A549 (cell line): ENCODE data around the gene NME2. TPM values are rescaled to one million over a fixed set of nuclear protein-coding genes. Genes with fewer than 3 reads are reported as not detected.

ENCODE experiments used
- ATAC-seq, 2 experiments: fragments of 200-7000 bp in 1 of 2; fragments of >200 bp in 1 of 2; cut with Nextera tagmentation in 1 of 2; cut with Tn5 transposase in 1 of 2; 3 replicates each; pipeline versions ENCODE4 v1.8.0 to v1.9.1; 2018 to 2020; ENCODE audit warnings: mild to moderate bottlenecking in 1 of 2, moderate library complexity in 1 of 2
- CTCF ChIA-PET: fragments of 300-600 bp; sonication (Branson Sonifier 250); formaldehyde crosslinking; extraction: SDS; loops from one replicate; lab custom pipeline; 2021; ENCODE audit warnings: antibody characterized with exemption, inconsistent platforms; lab: Yijun Ruan, JAX
- POLR2A ChIA-PET: fragments of 350-600 bp; formaldehyde crosslinking; extraction: SDS; loops from one replicate; lab custom pipeline; 2021; ENCODE audit warnings: antibody characterized with exemption, inconsistent platforms; lab: Yijun Ruan, JAX
- DNase-seq, 2 experiments: peaks; one replicate each; pipeline versions ENCODE4 v3.0.0 to v3.0.0-alpha.2; 2011 to 2016; ENCODE audit warnings: low read depth in 1 of 2, low spot score in 1 of 2
- FAIRE-seq: peaks from 2 replicates; lab custom pipeline; 2011; peaks lifted over from hg19 to GRCh38; lab: Jason Lieb, UNC
- H3K27ac ChIP-seq, 2 experiments: fragments of >200 bp; sonication (Bioruptor Twin); formaldehyde crosslinking; 3 replicates each; pipeline ENCODE4 v1.5.1; 2016 to 2017
- H3K4me1 ChIP-seq: fragments of >200 bp; sonication (Bioruptor Twin); formaldehyde crosslinking; 3 replicates; pipeline ENCODE4 v1.6.1; 2016
- H3K4me2 ChIP-seq: fragments of >200 bp; sonication (Bioruptor Twin); formaldehyde crosslinking; 3 replicates; pipeline ENCODE4 v1.6.1; 2016
- H3K4me3 ChIP-seq: fragments of >200 bp; sonication (Bioruptor Twin); formaldehyde crosslinking; 3 replicates; pipeline ENCODE4 v1.5.1; 2016
- H3K9me3 ChIP-seq: fragments of >200 bp; sonication (Bioruptor Twin); formaldehyde crosslinking; 3 replicates; pipeline ENCODE4 v1.6.1; 2016
- CBX2 ChIP-seq: fragments of 200-600 bp; sonication (generic); IDR thresholded peaks from 2 replicates; pipeline ENCODE4 v1.6.1; 2016; ENCODE audit warnings: low read depth, mild to moderate bottlenecking, borderline replicate concordance
- EP300 ChIP-seq, 2 experiments: fragments of >200 bp; sonication (Bioruptor Twin); formaldehyde crosslinking; IDR thresholded peaks; 2 replicates in 1 of 2; 3 replicates in 1 of 2; pipeline ENCODE4 v1.6.1; 2016 to 2017
- ESRRA ChIP-seq: fragments of 150-350 bp; IDR thresholded peaks from 2 replicates; pipeline ENCODE4 v1.6.1; 2014; ENCODE audit warnings: mild to moderate bottlenecking, low read length, borderline replicate concordance
- FOSL2 ChIP-seq, 2 experiments: fragments of 450-650 bp in 1 of 2; fragments of >200 bp in 1 of 2; sonication (Bioruptor Twin) in 1 of 2; formaldehyde crosslinking; IDR thresholded peaks; 2 replicates each; pipeline versions ENCODE4 v1.5.0 to v1.6.1; 2016 to 2020; ENCODE audit warnings: mild to moderate bottlenecking in 1 of 2, moderate library complexity in 1 of 2
- FOXS1 ChIP-seq: fragments of 250-450 bp; sonication (Bioruptor Pico); IDR thresholded peaks from 2 replicates; pipeline ENCODE4 v1.5.0; 2020; ENCODE audit warnings: mild to moderate bottlenecking, moderate library complexity
- KDM1A ChIP-seq: fragments of 200-600 bp; sonication (generic); IDR thresholded peaks from 2 replicates; pipeline ENCODE4 v1.6.1; 2016; ENCODE audit warnings: low read depth, mild to moderate bottlenecking
- KDM5A ChIP-seq: fragments of 200-600 bp; sonication (generic); IDR thresholded peaks from 2 replicates; pipeline ENCODE4 v1.6.1; 2016; ENCODE audit warnings: antibody characterized with exemption, mild to moderate bottlenecking
- MAFK ChIP-seq: fragments of 450-650 bp; IDR thresholded peaks from 2 replicates; pipeline ENCODE4 v1.6.1; 2014; ENCODE audit not compliant: partially characterized antibody
- NR3C1 ChIP-seq: fragments of >200 bp; sonication (Bioruptor Twin); formaldehyde crosslinking; IDR thresholded peaks from 3 replicates; pipeline ENCODE4 v1.6.1; 2017
- RARB ChIP-seq: fragments of 250-450 bp; sonication (Bioruptor Pico); IDR thresholded peaks from 2 replicates; pipeline ENCODE4 v1.8.0; 2021; ENCODE audit warnings: mild to moderate bottlenecking, moderate library complexity
- REST ChIP-seq: fragments of 200-600 bp; sonication (generic); IDR thresholded peaks from 2 replicates; pipeline ENCODE4 v1.6.1; 2016; ENCODE audit warnings: antibody characterized with exemption, mild to moderate bottlenecking, moderate library complexity
- RFX5 ChIP-seq: fragments of 450-650 bp; IDR thresholded peaks from 2 replicates; pipeline ENCODE4 v1.7.1; 2014; ENCODE audit warnings: antibody characterized with exemption, mild to moderate bottlenecking, moderate library complexity
- WGBS: methylation state at CpG from one replicate; pipeline ENCODE4 v1.1.6; 2017; ENCODE audit errors: missing lambda C conversion rate; 5-methylcytosine and 5-hydroxymethylcytosine counted together
- polyA plus RNA-seq, 4 experiments: library from polyadenylated mRNA; depleted of rRNA in 3 of 4; stranded (reverse); fragments of >200 nt; fragmentation: RNase III in 1 of 4; extraction: RNeasy Plus Mini Kit Qiagen cat#74134 plus additional on column Dnase treatment in 1 of 4; gene quantifications; 2 replicates in 3 of 4; 3 replicates in 1 of 4; pipeline ENCODE4 v1.2.3, GENCODE V29; 2011 to 2017
- TF ChIP-seq, protein P1 (sequence below): IDR thresholded peaks from 2 replicates; pipeline ENCODE4 v1.6.1; 2012; ENCODE audit warnings: low read depth, borderline replicate concordance

Gene NME2
- polyA plus RNA-seq, 2 of the 4 experiments (the other 2 are of a cell fraction): 1,425 to 1,862 TPM

DNA sequence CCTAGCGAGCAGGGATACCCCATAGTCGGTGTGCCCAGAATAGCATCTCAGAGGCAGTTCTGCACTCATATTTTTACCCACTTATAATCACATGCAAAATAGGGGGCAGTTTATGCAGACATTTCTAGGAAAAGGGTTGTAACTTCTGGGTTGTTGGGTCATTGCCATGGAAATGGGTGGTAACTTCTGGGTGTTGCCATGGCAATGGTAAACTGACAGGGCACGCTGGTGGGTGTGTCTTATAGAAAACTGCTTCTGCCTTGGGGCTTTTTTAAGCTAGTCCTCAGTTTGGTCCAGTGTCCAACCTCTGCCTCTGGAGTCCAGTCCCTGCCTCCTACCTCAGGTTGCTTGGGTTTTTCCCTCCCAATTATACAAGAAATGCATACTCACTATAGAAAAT is 38.1 kb upstream of the NME2 start:
- peak overlapping the region in 1 of 2 experiments; percentile 39; a peak in 1 of 6 replicates for H3K27ac ChIP-seq
- no peak overlapping the region for H3K4me2 ChIP-seq
- H3K4me3 ChIP-seq: no peak overlapping the region
- ChIA-PET CTCF (interaction anchor here (0.9 to 12.1 kb wide), 3 partner anchors 19 to 127 kb away, joined by 3 to 119 read pairs (median 3); partner anchors contain the start of gene NME1), POLR2A (no interaction called here)
- ATAC-seq (peak; percentile 6 to 37; a peak in 3 of 6 replicates), FAIRE-seq (no peak), DNase-seq (peak in 1 of 2 experiments; percentile 63)
- TF ChIP-seq RFX5 (peak; percentile 88), EP300 (IDR thresholded peaks at IDR 0.05) (no peak)
- 72% methylated on average over 3 of the region's 3 CpGs for WGBS
- peaks cover 31% of the 10 kb centered on the region for H3K4me1 ChIP-seq
- no peaks in the 10 kb centered on the region for H3K9me3 ChIP-seq

- FAIRE-seq: no peak
- ChIA-PET POLR2A (no interaction called here), CTCF (interaction anchor here (0.8 to 2.0 kb wide), 7 partner anchors 9 to 176 kb away, joined by 3 to 12 read pairs (median 3); partner anchors contain the start of gene NME1)
- Histone ChIP-seq H3K9me3 (no peaks in the 10 kb centered on the region), H3K4me3 (no peak overlapping the region), H3K27ac (no peak overlapping the region), H3K4me1 (peaks cover 14% of the 10 kb centered on the region)
- peak in 1 of 2 experiments; percentile 48 for DNase-seq
- peak; percentile 54 to 74; a peak in 4 of 6 replicates for ATAC-seq
- TF ChIP-seq FOSL2 (IDR thresholded peaks at IDR 0.05): no peak
- peak; percentile 53; the same call in 1 of the 2 replicates for TF ChIP-seq FOSL2 (CRISPR knock-in tag; IDR thresholded peaks at IDR 0.05)
- no peak for TF ChIP-seq KDM5A
- no peak for TF ChIP-seq RARB
- no peak for TF ChIP-seq ESRRA
- TF ChIP-seq, all 56 proteins: peak for 1
- H3K4me2 ChIP-seq: peak overlapping the region; percentile 43
These were observed 33.3 kb upstream of the NME2 start for GRCh38 chr17:51132964-51133319.

DNA sequence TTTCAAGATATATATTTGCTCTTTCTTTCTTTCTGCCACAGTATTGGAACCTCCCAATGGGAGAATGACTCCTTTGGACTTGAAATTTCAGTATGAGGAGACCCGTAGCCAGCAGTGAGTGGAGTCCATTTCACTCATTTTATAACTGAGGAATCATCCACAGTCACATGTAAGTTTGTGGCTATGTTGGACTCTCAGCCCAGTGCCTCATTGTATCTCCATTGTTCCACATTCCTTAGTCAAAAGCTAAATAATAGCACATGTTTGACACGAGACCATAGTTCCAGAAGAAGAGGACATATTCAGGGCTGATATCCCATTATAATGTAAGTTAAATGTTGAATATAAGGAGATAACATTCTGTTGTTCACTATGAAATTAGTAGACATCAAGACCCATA is 32.8 kb upstream of the NME2 start:
- TF ChIP-seq FOSL2 (IDR thresholded peaks at IDR 0.05): no peak
- TF ChIP-seq FOSL2 (CRISPR knock-in tag; IDR thresholded peaks at IDR 0.05): 0 out of 2 replicates have a peak, but pooled peaks have one; percentile 1
- TF ChIP-seq FOXS1 (CRISPR knock-in tag): no peak
- FAIRE-seq: no peak
- ChIA-PET POLR2A (no interaction called here), CTCF (interaction anchor here (1.0 to 2.0 kb wide), 6 partner anchors 10 to 177 kb away, joined by 3 to 12 read pairs (median 4); partner anchors contain the start of gene NME1)
- ATAC-seq: peak in 1 of 2 experiments; percentile 34; a peak in 1 of 6 replicates
- peaks cover 12% of the 10 kb centered on the region for H3K4me1 ChIP-seq
- no peak for DNase-seq
- peak overlapping the region; percentile 43 for H3K4me2 ChIP-seq
- H3K27ac ChIP-seq: no peak overlapping the region
- no peak overlapping the region for H3K4me3 ChIP-seq
- 79% methylated on average over 2 of the region's 2 CpGs for WGBS
- H3K9me3 ChIP-seq: no peaks in the 10 kb centered on the region

- H3K4me3 ChIP-seq: no peak overlapping the region
- no peak overlapping the region for H3K27ac ChIP-seq
- DNase-seq (no peak), ATAC-seq (no peak), FAIRE-seq (no peak)
- H3K4me2 ChIP-seq: no peak overlapping the region
- no peaks in the 10 kb centered on the region for H3K9me3 ChIP-seq
- TF ChIP-seq REST (no peak), MAFK (peak; percentile 38)
- H3K4me1 ChIP-seq: peaks cover 12% of the 10 kb centered on the region
- WGBS: 90% methylated on average over 3 of the region's 3 CpGs
- ChIA-PET POLR2A (no interaction called here), CTCF (interaction anchor here (0.6 to 3.3 kb wide), 3 partner anchors 12 to 20 kb away, joined by 3 to 30 read pairs (median 3); partner anchors contain the start of gene NME1)
These were observed 30.3 kb upstream of the NME2 start for GRCh38 chr17:51135956-51136355.

DNA sequence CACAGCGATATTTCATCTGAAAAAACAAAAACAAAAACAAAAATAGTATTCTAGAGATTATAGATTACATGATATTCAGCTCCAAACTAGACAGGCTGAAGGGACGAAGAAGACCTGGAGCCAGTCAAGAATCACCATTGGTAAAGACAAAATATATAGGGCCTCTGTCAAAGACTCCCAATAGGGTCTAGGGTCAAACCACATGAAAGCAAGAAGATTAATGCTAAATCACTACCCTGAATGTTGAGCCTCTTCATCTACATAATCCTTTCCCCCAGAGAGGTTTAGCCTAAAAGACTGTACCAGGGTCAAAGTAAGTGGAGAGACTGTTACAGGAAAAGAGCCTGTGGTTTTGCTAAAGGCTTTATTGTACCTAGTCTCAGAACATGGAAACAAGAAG is 23.6 kb upstream of the NME2 start:
- TF ChIP-seq, protein P1, sequence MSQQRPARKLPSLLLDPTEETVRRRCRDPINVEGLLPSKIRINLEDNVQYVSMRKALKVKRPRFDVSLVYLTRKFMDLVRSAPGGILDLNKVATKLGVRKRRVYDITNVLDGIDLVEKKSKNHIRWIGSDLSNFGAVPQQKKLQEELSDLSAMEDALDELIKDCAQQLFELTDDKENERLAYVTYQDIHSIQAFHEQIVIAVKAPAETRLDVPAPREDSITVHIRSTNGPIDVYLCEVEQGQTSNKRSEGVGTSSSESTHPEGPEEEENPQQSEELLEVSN: no peak
- TF ChIP-seq KDM1A (no peak), NR3C1 (no peak), CBX2 (no peak)
- no peak overlapping the region for H3K4me3 ChIP-seq
- DNase-seq (no peak), ATAC-seq (no peak), FAIRE-seq (no peak)
- H3K4me1 ChIP-seq: peaks cover 8% of the 10 kb centered on the region; the same call in 1 of the 3 replicates
- H3K27ac ChIP-seq: no peak overlapping the region
- no peak overlapping the region for H3K4me2 ChIP-seq
- ChIA-PET CTCF (interaction anchor here (0.9 to 3.9 kb wide), 6 partner anchors 10 to 275 kb away, joined by 3 to 21 read pairs (median 3); partner anchors contain the start of gene NME1), POLR2A (interaction anchor here (0.6 to 2.4 kb wide), 2 partner anchors 22 to 262 kb away, joined by 5 to 9 read pairs; partner anchors contain the start of gene SPAG9)
- H3K9me3 ChIP-seq: no peaks in the 10 kb centered on the region
- 90% methylated on average over 2 of the region's 2 CpGs for WGBS
